Neuron (in vitro differentiated cells): ENCODE measurements around the gene LEF1.
A peak's percentile ranks its signal among the peaks of the same experiment; 100 is the strongest.

Experiments
- H2AFZ ChIP-seq: one replicate; pipeline ENCODE4 v1.6.1; 2013; ENCODE audit warnings: low read depth, mild to moderate bottlenecking, inconsistent platforms, low read length, moderate library complexity
- H3K27me3 ChIP-seq: one replicate; pipeline ENCODE4 v1.6.1; 2013; ENCODE audit warnings: low read length; ENCODE audit not compliant: insufficient read depth
- H3K36me3 ChIP-seq: one replicate; pipeline ENCODE4 v1.6.1; 2013; ENCODE audit warnings: low read length; ENCODE audit not compliant: insufficient read depth
- H3K4me1 ChIP-seq: one replicate; pipeline ENCODE4 v1.6.1; 2013; ENCODE audit warnings: low read length; ENCODE audit not compliant: insufficient read depth
- H3K4me3 ChIP-seq: 2 replicates; pipeline ENCODE4 v1.5.1; 2013; ENCODE audit warnings: mild to moderate bottlenecking, low read length, moderate library complexity
- H3K9me3 ChIP-seq: one replicate; pipeline ENCODE4 v1.6.1; 2013; ENCODE audit warnings: low read length

LEF1 gene

GRCh38 chr4:108168671-108169523 is at the start of gene LEF1:
Gene LEF1, minus strand, starts transcription at chr4:108168932. Its CDS starts 1,165 bp downstream, at chr4:108167767.
- Histone ChIP-seq H3K9me3 (no peaks in the 10 kb centered on the region), H3K27me3 (peaks cover 34% of the 10 kb centered on the region), H3K36me3 (no peaks in the 10 kb centered on the region), H3K4me1 (peaks cover 28% of the 10 kb centered on the region), H3K4me3 (peak within 1 kb of the TSS; percentile 90), H2AFZ (peak within 1 kb of the TSS; percentile 99)

GRCh38 chr4:108216510-108216909 is 47.8 kb upstream of the LEF1 start:
- no peaks in the 10 kb centered on the region for H3K36me3 ChIP-seq
- no peaks in the 10 kb centered on the region for H3K9me3 ChIP-seq
- no peaks in the 10 kb centered on the region for H3K27me3 ChIP-seq
- H3K4me3 ChIP-seq, result no peak overlapping the region
- H3K4me1 ChIP-seq, result peaks cover 8% of the 10 kb centered on the region
- no peak overlapping the region for H2AFZ ChIP-seq

- H3K36me3 ChIP-seq, result no peaks in the 10 kb centered on the region
- H3K4me1 ChIP-seq, result peaks cover 16% of the 10 kb centered on the region
- no peak overlapping the region for H2AFZ ChIP-seq
- H3K4me3 ChIP-seq, result no peak overlapping the region
- no peaks in the 10 kb centered on the region for H3K27me3 ChIP-seq
- no peaks in the 10 kb centered on the region for H3K9me3 ChIP-seq
Observed at GRCh38 chr4:108215055-108215454, 46.3 kb upstream of the LEF1 start.

- H3K4me3 ChIP-seq, result no peak overlapping the region
Observed at GRCh38 chr4:108213723-108214122, 45.0 kb upstream of the LEF1 start.

GRCh38 chr4:108213308-108213707 is 44.6 kb upstream of the LEF1 start:
- Histone ChIP-seq H2AFZ (no peak overlapping the region), H3K9me3 (no peaks in the 10 kb centered on the region), H3K27me3 (no peaks in the 10 kb centered on the region), H3K4me1 (peaks cover 16% of the 10 kb centered on the region), H3K36me3 (no peaks in the 10 kb centered on the region), H3K4me3 (no peak overlapping the region)

More at GRCh38 chr4:108213723-108214122, 45.0 kb upstream of the LEF1 start:
- Histone ChIP-seq H3K36me3 (no peaks in the 10 kb centered on the region), H3K9me3 (no peaks in the 10 kb centered on the region), H3K27me3 (no peaks in the 10 kb centered on the region), H3K4me1 (peaks cover 16% of the 10 kb centered on the region), H2AFZ (no peak overlapping the region)

- Histone ChIP-seq H2AFZ (no peak overlapping the region), H3K9me3 (no peaks in the 10 kb centered on the region), H3K36me3 (no peaks in the 10 kb centered on the region), H3K4me3 (no peak overlapping the region), H3K27me3 (no peaks in the 10 kb centered on the region), H3K4me1 (peaks cover 16% of the 10 kb centered on the region)
Observed at GRCh38 chr4:108210989-108211835, 42.5 kb upstream of the LEF1 start.

- H3K4me3 ChIP-seq, result no peak overlapping the region
- no peaks in the 10 kb centered on the region for H3K27me3 ChIP-seq
- no peaks in the 10 kb centered on the region for H3K9me3 ChIP-seq
- H2AFZ ChIP-seq, result no peak overlapping the region
- peaks cover 16% of the 10 kb centered on the region for H3K4me1 ChIP-seq
- H3K36me3 ChIP-seq, result no peaks in the 10 kb centered on the region
Observed at GRCh38 chr4:108209489-108209888, 40.8 kb upstream of the LEF1 start.

- Histone ChIP-seq H3K9me3 (no peaks in the 10 kb centered on the region), H3K4me1 (peaks cover 2% of the 10 kb centered on the region), H2AFZ (no peak overlapping the region), H3K4me3 (no peak overlapping the region), H3K27me3 (no peaks in the 10 kb centered on the region), H3K36me3 (no peaks in the 10 kb centered on the region)
Observed at GRCh38 chr4:108205859-108206258, 37.1 kb upstream of the LEF1 start.

GRCh38 chr4:108204518-108204917 is 35.8 kb upstream of the LEF1 start:
- H2AFZ ChIP-seq, result no peak overlapping the region
- H3K4me3 ChIP-seq, result no peak overlapping the region
- H3K27me3 ChIP-seq, result no peaks in the 10 kb centered on the region
- no peaks in the 10 kb centered on the region for H3K36me3 ChIP-seq
- H3K9me3 ChIP-seq, result no peaks in the 10 kb centered on the region
- no peaks in the 10 kb centered on the region for H3K4me1 ChIP-seq

- Histone ChIP-seq H3K36me3 (no peaks in the 10 kb centered on the region), H3K9me3 (no peaks in the 10 kb centered on the region), H2AFZ (no peak overlapping the region), H3K4me1 (peaks cover 4% of the 10 kb centered on the region), H3K27me3 (no peaks in the 10 kb centered on the region), H3K4me3 (no peak overlapping the region)
Observed at GRCh38 chr4:108203377-108203776, 34.6 kb upstream of the LEF1 start.

GRCh38 chr4:108201774-108202173 is 33.0 kb upstream of the LEF1 start:
- no peak overlapping the region for H2AFZ ChIP-seq
- peaks cover 6% of the 10 kb centered on the region for H3K4me1 ChIP-seq
- H3K27me3 ChIP-seq, result no peaks in the 10 kb centered on the region
- no peaks in the 10 kb centered on the region for H3K9me3 ChIP-seq
- H3K4me3 ChIP-seq, result no peak overlapping the region
- H3K36me3 ChIP-seq, result no peaks in the 10 kb centered on the region

- Histone ChIP-seq H3K27me3 (no peaks in the 10 kb centered on the region), H3K9me3 (no peaks in the 10 kb centered on the region), H2AFZ (no peak overlapping the region), H3K4me1 (peaks cover 6% of the 10 kb centered on the region), H3K4me3 (no peak overlapping the region), H3K36me3 (no peaks in the 10 kb centered on the region)
Observed at GRCh38 chr4:108199881-108200280, 31.1 kb upstream of the LEF1 start.
